ENCODE results near the gene SLC22A24.
"Not testable (repeated sequence)": the region's sequence is repeated elsewhere in the genome, so short reads cannot be mapped to it uniquely, and the experiment has no call there.

Gene SLC22A24, protein sequence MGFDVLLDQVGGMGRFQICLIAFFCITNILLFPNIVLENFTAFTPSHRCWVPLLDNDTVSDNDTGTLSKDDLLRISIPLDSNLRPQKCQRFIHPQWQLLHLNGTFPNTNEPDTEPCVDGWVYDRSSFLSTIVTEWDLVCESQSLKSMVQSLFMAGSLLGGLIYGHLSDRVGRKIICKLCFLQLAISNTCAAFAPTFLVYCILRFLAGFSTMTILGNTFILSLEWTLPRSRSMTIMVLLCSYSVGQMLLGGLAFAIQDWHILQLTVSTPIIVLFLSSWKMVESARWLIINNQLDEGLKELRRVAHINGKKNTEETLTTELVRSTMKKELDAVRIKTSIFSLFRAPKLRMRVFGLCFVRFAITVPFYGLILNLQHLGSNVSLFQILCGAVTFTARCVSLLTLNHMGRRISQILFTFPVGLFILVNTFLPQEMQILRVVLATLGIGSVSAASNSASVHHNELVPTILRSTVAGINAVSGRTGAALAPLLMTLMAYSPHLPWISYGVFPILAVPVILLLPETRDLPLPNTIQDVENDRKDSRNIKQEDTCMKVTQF

DNA sequence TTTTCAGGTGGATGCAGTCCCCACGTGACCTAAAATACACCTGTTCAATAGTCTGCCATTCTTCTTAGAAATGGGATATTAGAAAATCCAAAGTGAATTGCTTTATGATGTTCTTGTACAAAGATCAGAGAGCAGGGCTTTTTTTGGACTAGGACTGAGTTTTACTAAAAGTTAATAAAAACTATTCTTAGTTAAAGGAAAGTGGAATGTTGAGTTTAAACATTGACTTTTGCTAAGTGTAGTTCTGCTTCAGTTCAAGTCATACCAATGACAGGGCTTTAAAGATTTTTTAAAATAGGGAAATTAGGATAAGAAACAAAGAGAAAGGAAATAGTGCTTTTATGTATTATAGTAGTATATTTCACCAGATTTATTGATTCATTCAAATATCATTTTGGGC is at the start of gene SLC22A24:
Gene SLC22A24, minus strand, starts transcription at position 101 of the 400 bp plus-strand sequence. CDS start 442 bp downstream, outside the sequence.
- DNase-seq: no peak

DNA sequence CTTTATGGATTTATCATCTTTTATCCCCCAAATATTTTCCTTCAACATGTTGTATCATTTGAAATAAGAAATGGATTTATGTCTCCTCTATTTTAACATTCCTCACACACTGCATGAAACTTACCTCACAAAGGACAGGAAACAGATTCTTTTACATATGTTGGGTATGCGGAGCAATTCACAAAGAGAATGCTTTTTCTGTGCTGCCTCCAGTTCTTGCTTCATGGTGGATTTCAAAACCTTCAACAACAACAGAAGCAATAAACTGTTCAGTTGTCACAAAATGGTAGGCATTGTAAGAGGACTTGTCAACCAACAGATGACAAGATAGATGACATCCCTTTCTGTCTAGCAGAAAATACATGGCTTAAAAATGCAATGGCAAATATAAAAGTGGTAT is 36.5 kb upstream of the SLC22A24 start:
- no peak for DNase-seq

DNA sequence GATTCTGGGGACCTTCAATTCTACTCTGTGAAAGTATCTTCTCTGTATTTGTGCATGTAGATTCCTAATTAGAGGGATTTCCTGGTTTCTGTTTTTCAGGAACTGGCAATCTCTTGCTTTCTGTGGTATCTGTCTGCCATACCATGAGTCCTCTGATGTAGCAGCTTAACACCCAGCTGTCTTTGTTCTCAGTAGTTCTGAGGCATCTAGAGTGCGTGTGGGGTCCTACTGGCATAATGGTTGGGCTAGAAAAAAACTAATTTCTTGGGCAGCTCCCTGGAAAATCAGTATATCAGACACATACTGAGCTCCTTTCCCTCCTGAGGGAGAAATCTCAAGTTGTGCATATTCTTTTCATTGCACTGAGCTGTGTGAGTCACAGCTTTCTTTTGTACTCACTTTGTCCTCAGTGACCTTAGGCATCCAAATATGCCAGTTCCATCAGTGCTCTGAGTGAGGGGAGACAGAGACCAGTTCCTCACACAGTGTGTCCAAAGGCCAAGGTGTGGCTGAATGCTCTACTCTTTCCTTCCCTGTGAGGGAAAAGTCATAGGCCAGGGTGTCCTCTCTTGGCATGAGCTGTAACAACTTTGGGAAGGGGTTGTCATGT is 35.5 kb upstream of the SLC22A24 start:
- DNase-seq: no peak

DNA sequence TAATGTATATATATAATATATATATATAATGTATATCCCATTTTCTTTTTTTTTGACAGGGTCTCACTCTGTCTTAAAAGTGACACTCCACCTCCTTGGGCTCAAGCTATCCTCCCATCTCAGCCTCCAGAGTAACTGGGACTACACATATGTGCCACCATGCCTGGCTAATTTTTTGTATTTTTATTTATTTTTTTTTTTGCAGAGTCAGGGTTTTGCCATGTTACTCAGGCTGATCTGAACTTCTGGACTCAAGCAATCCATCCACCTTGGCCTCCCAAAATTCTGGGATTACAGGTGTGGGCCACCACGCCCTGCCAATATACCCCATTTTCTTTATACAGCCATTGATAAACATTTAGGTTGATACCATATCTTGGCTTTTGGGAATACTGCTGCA is 33.9 kb upstream of the SLC22A24 start:
- DNase-seq: no peak

DNA sequence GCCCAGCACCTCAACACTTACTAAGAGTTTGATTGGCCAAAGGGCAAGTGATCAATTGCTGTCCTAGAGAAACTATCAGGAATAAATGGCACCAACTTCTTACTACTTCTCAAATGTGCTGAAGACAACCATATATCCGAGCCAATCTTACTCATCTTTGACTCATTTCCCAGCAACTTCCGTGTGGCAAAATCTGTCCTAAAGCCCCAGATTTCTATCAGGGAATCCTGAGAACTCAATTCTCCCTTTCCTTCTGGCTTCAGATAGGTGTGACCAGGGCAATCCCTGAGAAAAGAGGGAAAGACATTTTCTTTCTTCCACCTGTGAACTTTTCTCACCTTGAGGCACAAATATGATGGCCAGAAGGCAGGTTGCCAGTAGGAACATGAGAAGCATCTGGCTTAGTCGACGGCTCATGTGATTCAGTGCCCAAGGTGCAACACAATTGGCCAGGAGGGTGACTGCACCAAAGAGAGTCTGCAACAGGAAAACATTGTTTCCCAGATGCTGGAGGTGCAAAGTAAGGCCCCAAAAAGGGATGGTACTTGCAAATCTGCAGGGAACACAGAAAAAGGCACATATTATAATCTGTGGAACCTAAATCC is 21.8 kb upstream of the SLC22A24 start:
- no peak for DNase-seq

DNA sequence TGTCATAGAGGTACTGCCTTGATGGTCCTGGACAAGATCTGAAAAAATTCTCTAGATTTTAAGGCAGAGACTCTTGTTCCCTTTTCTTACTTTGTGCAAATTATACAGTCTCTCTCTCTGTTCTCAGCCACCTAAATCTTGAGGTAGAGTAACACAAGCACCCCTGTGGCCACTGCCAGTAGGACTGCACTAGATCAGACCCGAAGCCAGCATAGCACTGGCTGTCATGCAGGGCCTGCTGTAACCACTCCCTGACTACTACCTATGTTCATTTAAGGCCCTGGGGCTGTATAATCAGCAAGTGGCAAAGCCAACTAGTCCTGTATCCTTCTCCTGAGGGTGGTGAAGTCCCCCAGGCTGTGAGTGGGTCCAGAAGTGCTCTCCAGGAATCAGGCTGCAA is 11.8 kb upstream of the SLC22A24 start:
- no peak for DNase-seq

DNA sequence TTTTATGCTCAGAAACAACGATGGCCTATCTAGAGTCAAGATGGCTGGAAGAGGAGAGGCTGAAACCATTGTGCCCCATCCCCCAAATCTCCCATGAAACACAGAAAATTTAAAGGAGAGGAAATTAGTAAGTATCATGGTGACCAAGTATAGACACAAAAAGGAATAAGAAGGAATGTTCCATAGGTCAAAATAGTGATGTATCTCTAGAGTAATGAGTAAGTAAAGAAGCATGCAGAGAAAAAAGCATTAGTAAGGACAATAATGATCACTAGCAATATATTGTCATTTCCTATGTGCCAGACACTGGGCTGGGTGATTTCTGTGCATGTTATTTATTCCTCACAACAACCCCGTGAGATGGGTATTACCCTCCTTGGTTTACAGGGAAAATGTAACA is 2.6 kb upstream of the SLC22A24 start:
- no peak for DNase-seq

DNA sequence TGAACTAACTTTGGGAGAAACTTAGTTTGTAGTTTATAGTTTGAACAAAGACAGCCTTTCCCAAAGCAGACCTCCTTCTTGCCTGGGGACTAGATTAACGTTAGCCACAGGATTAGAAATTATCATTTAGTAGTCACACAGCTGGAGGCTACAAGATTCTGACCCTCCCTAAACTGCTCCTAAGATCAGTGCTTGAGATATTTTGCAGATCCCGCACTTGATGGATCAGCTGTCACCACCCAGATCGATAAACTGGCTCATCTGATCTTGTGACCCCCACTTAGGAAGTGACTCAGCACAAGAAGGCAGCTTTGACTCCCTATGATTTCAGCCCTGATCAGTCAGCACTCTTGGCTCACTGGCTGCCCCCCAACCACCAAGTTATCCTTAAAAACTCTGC is 1.6 kb downstream of the SLC22A24 start:
- DNase-seq: no peak

DNA sequence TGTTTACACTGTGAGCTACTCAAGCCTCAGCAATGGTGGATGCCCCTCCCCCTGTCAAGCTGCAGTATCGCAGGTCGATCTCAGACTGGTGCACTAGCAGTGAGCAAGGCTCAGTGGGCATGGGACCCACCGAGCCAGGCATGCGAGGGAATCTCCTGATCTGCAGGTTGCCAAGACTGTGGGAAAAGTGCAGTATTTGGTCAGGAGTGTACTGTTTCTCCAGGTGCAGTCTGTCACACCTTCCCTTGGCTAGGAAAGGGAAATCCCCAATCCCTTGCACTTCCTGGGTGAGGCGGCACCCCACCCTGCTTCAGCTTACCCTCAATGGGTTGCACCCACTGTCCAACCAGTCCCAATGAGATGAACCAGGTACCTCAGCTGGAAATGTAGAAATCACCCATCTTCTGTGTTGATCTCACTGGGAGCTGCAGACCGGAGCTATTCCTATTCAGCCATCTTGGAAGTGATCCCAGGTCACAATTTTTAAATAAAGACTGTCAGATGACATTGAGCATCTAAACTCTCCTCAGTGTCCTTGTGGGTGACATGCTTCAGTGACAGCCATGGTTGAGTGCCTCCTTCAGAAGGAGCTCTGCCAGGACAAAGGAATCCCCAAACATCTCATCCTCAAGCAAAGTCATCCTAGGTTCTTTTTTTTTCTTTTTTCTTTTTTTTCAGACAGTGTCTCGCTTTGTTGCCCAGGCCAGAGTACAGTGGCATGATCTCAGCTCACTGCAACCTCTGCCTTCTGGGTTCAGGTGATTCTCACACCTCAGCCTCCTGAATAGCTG is 10.8 kb downstream of the SLC22A24 start:
- no peak for DNase-seq

DNA sequence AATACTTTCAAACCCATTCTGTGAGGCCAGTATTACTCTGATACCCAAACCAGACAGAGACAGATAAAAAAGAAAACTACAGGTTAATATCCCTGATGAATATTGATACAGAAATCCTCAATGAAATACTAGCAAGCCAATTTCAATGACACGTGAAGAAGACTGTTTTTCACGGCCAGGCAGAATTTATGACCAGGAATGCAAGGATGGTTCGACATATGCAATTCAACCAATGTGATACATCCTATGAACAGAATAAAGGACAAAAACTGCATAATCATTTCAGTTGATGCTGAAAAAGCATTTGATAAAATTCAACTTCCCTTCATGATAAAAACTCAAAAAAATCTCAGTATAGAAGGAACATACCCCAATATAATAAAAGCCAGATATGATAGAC is 44.5 kb downstream of the SLC22A24 start:
- no peak for DNase-seq

DNA sequence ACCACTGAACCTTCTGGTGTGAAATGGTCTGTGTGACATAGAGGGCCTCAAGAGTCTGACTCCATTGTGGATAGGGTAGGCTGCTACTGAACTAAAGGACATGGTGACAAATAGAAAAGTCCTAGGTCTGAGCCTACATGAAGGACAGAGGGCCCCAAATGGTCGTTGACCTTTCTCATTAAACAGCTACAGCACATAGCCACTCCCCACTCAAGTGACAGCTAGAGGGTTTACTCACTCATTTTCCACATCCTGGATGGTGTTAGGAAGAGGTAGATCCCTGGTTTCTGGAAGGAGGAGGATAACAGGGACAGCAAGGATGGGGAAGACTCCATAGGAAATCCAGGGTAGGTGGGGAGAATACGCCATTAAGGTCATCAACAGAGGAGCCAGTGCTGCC is 63.3 kb downstream of the SLC22A24 start:
- no peak for DNase-seq

DNA sequence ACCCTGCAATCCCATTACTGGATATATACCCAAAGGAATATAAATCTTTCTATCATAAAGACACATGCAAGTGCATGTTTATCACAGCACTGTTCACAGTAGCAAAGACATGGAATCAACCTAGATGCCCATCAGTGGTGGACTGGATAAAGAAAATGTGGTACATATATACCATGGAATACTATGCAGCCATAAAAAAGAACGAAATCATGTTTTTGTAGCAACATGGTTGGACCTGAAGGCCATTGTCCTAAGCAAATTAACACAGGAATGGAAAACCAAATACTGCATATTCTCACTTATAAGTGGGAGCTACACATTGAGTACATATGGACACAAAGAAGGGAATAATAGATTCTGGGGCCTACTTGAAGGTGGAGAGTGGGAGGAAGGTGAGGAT is 97.8 kb downstream of the SLC22A24 start:
- not testable (repeated sequence) for DNase-seq

DNA sequence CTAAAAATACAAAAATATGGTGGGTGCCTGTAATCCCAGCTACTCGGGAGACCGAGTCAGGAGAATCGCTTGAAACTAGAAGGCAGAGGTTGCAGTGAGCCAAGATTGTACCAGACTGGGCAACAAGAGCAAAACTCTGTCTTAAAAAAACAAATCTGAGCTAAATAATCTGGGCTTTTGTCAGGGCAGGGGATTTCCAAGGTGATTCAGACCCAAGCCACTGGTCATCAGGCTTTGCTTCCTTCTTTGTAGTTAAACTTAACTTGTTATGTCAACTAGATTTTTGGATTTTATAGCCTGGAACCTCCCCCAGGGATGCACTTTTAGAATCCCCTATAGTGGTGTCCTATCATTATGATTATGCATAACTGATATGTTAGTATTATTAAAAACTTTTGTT is 101.4 kb downstream of the SLC22A24 start:
- DNase-seq: no peak

DNA sequence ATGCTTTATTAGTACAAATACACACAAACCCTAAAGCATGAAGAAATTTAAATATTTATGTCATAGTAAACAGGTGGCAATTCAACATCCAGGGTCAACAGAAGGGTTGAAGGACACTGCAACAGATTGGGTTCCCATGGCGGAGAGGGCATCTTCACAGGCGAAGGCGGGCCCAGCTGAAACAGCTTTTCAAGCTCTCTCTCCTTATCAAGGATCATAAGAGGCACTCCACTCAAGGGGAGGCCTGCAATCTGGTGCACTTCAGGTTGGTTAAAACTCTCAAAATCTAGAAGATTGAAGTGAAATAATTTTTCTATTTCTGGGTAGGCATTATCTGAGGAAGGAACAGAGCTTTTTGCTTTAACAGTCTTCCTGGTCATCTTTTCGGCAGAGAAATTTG is 111.6 kb downstream of the SLC22A24 start:
- DNase-seq: no peak

Measured in stimulated activated CD4-positive, alpha-beta T cell treated with anti-CD3 and anti-CD28 coated beads, Interleukin-4, amount 100 ng/mL, for 24 hours (primary cell).